RWPE1 (cell line): ENCODE data around the gene ZFAND3.
"Not testable (repeated sequence)": the region's sequence is repeated elsewhere in the genome, so short reads cannot be mapped to it uniquely, and the experiment has no call there.

Source experiments
- CTCF ChIA-PET: fragments of 350-600 bp; sonication (Branson Sonifier 250); formaldehyde crosslinking; extraction: SDS; loops from one replicate; lab custom pipeline; 2021; lab: Yijun Ruan, JAX
- POLR2A ChIA-PET: fragments of 400-600 bp; formaldehyde crosslinking; extraction: SDS; loops from one replicate; lab custom pipeline; 2020; ENCODE audit warnings: antibody characterized with exemption; ENCODE audit not compliant: low non-redundant PET; lab: Yijun Ruan, JAX
- DNase-seq: peaks from one replicate; pipeline ENCODE4 v3.0.0; 2012; ENCODE audit warnings: low spot score
- H3K27ac ChIP-seq: fragments of 450-650 bp; 2 replicates; pipeline ENCODE4 v1.5.1; 2017
- CTCF ChIP-seq: fragments of 450-650 bp; conservative IDR thresholded peaks from 2 replicates; pipeline ENCODE4 v1.5.1; 2017; ENCODE audit warnings: low read depth, mild to moderate bottlenecking

ZFAND3 gene

GRCh38 chr6:37878150-37878710, 58.7 kb downstream of the ZFAND3 start:
- DNase-seq, result no peak
- ChIA-PET POLR2A (no interaction called here), CTCF (interaction anchor here (0.7 kb wide), 3 partner anchors 21 to 393 kb away, joined by 3 to 5 read pairs (median 3); no protein-coding TSS in a partner anchor)
- TF ChIP-seq CTCF, result no peak
- H3K27ac ChIP-seq, result no peak overlapping the region

DNA sequence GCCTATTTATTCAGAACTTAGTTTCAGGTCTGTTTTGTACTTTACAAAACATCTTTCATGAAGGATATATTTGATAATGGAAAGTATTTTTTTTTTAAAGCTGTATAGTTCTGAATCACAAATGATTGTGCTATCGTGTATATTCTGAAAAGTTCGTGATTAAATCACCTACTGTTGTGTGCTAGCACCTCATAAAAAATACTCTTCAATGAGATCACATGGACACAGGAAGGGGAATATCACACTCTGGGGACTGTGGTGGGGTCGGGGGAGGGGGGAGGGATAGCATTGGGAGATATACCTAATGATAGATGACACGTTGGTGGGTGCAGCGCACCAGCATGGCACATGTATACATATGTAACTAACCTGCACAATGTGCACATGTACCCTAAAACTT, 61.1 kb downstream of the ZFAND3 start:
- CTCF ChIA-PET, POLR2A ChIA-PET: not testable (repeated sequence)

GRCh38 chr6:37882292-37882691, 62.8 kb downstream of the ZFAND3 start:
- no peak overlapping the region for H3K27ac ChIP-seq
- POLR2A ChIA-PET, result no interaction called here
- no peak for TF ChIP-seq CTCF
- DNase-seq, result no peak
- CTCF ChIA-PET, result interaction anchor here (0.5 to 0.7 kb wide), 2 partner anchors 23 to 398 kb away, joined by 3 to 4 read pairs; no protein-coding TSS in a partner anchor

More for the DNA sequence above, 61.1 kb downstream of the ZFAND3 start:
- not testable (repeated sequence) for H3K27ac ChIP-seq, DNase-seq

GRCh38 chr6:37882724-37883413, 63.3 kb downstream of the ZFAND3 start:
- no peak for TF ChIP-seq CTCF
- ChIA-PET POLR2A (no interaction called here), CTCF (interaction anchor here (0.7 kb wide), 1 partner anchor 23 kb away, joined by 3 read pairs; no protein-coding TSS in a partner anchor)
- DNase-seq, result no peak
- no peak overlapping the region for H3K27ac ChIP-seq

DNA sequence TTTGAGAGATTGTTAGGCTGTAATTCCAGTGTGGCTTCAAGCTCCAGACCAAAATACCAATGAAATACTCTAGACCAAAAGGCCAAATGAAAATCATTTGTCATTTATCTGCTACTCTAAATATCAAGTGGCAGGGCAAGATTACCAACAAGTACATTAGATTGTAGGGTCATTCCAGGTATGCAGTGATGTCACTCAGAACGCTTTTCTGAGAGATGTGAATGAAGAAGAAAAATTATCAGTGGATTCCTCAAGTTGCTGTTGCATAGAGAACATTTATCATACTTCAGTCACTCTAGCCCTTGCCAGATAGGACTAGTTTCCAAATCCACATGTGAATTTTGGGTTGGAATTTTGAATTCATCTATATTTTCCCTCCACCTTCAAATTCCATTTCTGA, 65.0 kb downstream of the ZFAND3 start:
- CTCF ChIA-PET, result interaction anchor here (0.7 kb wide), 1 partner anchor 136 kb away, joined by 3 read pairs; no protein-coding TSS in a partner anchor
- no peak overlapping the region for H3K27ac ChIP-seq
- no peak for DNase-seq
- POLR2A ChIA-PET, result no interaction called here
- no peak for TF ChIP-seq CTCF

- TF ChIP-seq CTCF, result no peak
- POLR2A ChIA-PET, result no interaction called here
- CTCF ChIA-PET, result interaction anchor here (0.6 to 0.7 kb wide), 2 partner anchors 13 to 44 kb away, joined by 3 read pairs; no protein-coding TSS in a partner anchor
- DNase-seq, result no peak
- H3K27ac ChIP-seq, result no peak overlapping the region
Measured at GRCh38 chr6:37889051-37889450, 69.5 kb downstream of the ZFAND3 start.

DNA sequence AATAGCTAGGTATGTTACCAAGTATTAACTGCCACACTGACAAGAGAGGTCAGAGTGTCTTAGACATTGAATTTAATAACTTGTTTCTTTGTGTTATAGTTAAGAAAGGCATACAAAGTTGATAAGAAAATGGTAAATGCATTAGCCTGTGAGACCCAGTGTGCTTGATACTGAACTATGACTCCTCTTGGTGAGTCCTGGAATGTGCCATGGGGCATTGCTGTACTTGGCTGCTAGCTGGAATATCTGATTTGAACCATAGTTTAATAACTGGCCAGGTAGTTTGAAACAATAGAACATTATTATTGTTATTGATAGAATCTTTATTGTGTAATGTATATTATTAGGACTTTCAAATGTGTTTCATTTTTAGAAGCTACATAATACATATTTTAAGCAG, 70.0 kb downstream of the ZFAND3 start:
- no peak overlapping the region for H3K27ac ChIP-seq
- no peak for DNase-seq
- no peak for TF ChIP-seq CTCF
- ChIA-PET CTCF (interaction anchor here (0.6 kb wide), 1 partner anchor 13 kb away, joined by 3 read pairs; no protein-coding TSS in a partner anchor), POLR2A (no interaction called here)
